Measurements from ENCODE around the gene DDX1. TPM values are rescaled to one million over a fixed set of nuclear protein-coding genes. Genes with fewer than 3 reads are reported as not detected.

DDX1 gene
- total RNA-seq, 1 experiment from 2014 or later, result 70.7 TPM

DNA sequence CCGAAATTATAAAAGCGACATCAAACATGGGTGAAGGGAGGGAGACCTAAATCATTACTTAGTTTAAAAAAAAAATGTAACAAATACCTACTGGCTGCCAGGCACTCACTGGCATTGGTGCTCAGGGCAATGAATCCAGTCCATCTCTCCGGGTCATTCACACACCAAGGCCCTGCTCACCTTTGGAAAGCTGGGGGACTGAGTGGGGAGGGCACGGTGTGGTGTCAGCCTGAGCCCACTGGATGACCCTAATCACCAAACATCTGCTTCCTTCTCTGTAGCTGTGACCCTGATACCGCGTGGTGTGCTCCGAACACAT, 336 bp upstream of the DDX1 start:
- intact Hi-C loops (cut with micrococcal nuclease; ENCODE audit: unreplicated experiment), result no loop called here
- POLR2A ChIA-PET (ENCODE audit: unreplicated experiment), result no interaction called here

GRCh38 chr2:15593327-15593705, 1.6 kb downstream of the DDX1 start:
- BruUV-seq (replicated peaks), result no TSS peak
- Histone ChIP-seq H3K36me3 (ENCODE audit: low read depth) (peaks cover 35% of the 10 kb centered on the region), H3K79me2 (ENCODE audit: low read depth) (peaks cover 33% of the 10 kb centered on the region), H3K4me1 (replicated peaks; ENCODE audit: insufficient read depth) (peaks cover 16% of the 10 kb centered on the region), H3K4me2 (peak overlapping the region; percentile 95), H3K27me3 (ENCODE audit: insufficient read depth, low read depth) (no peaks in the 10 kb centered on the region), H4K20me1 (ENCODE audit: insufficient read depth) (peaks cover 28% of the 10 kb centered on the region), H3K4me3 (peak overlapping the region; percentile 93; the same call in 1 of the 2 replicates), H2AFZ (no peak overlapping the region), H3K27ac (no peak overlapping the region), H3K9me2 (ENCODE audit: insufficient read depth) (no peaks in the 10 kb centered on the region), H3K9me3 (ENCODE audit: insufficient read depth, low read depth) (no peaks in the 10 kb centered on the region), H3F3A (ENCODE audit: insufficient read depth, low read depth) (peaks cover 7% of the 10 kb centered on the region; the same call in 1 of the 2 replicates)
- DNase-seq, result no peak
- CTCF ChIA-PET, result no interaction called here
- POLR2A ChIA-PET (ENCODE audit: unreplicated experiment), result interaction anchor here (0.6 kb wide), 1 partner anchor 1182 kb away, joined by 4 read pairs; no protein-coding TSS in a partner anchor
- intact Hi-C loops (cut with micrococcal nuclease; ENCODE audit: unreplicated experiment), result no loop called here
- no peak for TF ChIP-seq EZH2 (IDR thresholded peaks at IDR 0.05; ENCODE audit: low read depth)
- TF ChIP-seq, protein P1, sequence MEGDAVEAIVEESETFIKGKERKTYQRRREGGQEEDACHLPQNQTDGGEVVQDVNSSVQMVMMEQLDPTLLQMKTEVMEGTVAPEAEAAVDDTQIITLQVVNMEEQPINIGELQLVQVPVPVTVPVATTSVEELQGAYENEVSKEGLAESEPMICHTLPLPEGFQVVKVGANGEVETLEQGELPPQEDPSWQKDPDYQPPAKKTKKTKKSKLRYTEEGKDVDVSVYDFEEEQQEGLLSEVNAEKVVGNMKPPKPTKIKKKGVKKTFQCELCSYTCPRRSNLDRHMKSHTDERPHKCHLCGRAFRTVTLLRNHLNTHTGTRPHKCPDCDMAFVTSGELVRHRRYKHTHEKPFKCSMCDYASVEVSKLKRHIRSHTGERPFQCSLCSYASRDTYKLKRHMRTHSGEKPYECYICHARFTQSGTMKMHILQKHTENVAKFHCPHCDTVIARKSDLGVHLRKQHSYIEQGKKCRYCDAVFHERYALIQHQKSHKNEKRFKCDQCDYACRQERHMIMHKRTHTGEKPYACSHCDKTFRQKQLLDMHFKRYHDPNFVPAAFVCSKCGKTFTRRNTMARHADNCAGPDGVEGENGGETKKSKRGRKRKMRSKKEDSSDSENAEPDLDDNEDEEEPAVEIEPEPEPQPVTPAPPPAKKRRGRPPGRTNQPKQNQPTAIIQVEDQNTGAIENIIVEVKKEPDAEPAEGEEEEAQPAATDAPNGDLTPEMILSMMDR (conservative IDR thresholded peaks at IDR 0.05), result no peak

More for the DNA sequence above, 336 bp upstream of the DDX1 start:
- peaks cover 7% of the 10 kb centered on the region; the same call in 1 of the 2 replicates for H3F3A ChIP-seq (ENCODE audit: insufficient read depth, low read depth)
- peak overlapping the region; percentile 74; the same call in 1 of the 2 replicates for H3K27ac ChIP-seq
- H3K27me3 ChIP-seq (ENCODE audit: insufficient read depth, low read depth), result no peaks in the 10 kb centered on the region
- peak overlapping the region; percentile 93 for H3K4me3 ChIP-seq
- peak overlapping the region; percentile 95 for H3K4me2 ChIP-seq
- H2AFZ ChIP-seq, result peak overlapping the region; percentile 94
- peaks cover 19% of the 10 kb centered on the region for H4K20me1 ChIP-seq (ENCODE audit: insufficient read depth)
- peaks cover 18% of the 10 kb centered on the region for H3K36me3 ChIP-seq (ENCODE audit: low read depth)
- DNase-seq, result no peak
- no peak for TF ChIP-seq EZH2 (IDR thresholded peaks at IDR 0.05; ENCODE audit: low read depth)
- TF ChIP-seq, protein P1 (conservative IDR thresholded peaks at IDR 0.05), result no peak
- BruUV-seq (replicated peaks), result no TSS peak
- H3K9me2 ChIP-seq (ENCODE audit: insufficient read depth), result no peaks in the 10 kb centered on the region
- peaks cover 33% of the 10 kb centered on the region for H3K79me2 ChIP-seq (ENCODE audit: low read depth)
- peaks cover 16% of the 10 kb centered on the region for H3K4me1 ChIP-seq (replicated peaks; ENCODE audit: insufficient read depth)
- H3K9me3 ChIP-seq (ENCODE audit: insufficient read depth, low read depth), result no peaks in the 10 kb centered on the region
- CTCF ChIA-PET, result no interaction called here

- H3F3A ChIP-seq (ENCODE audit: insufficient read depth, low read depth), result peaks cover 7% of the 10 kb centered on the region; the same call in 1 of the 2 replicates
Observed at GRCh38 chr2:15594291-15595256, 2.9 kb downstream of the DDX1 start.

More at GRCh38 chr2:15594291-15595256, 2.9 kb downstream of the DDX1 start:
- no peak for TF ChIP-seq EZH2 (IDR thresholded peaks at IDR 0.05; ENCODE audit: low read depth)
- TF ChIP-seq, protein P1 (conservative IDR thresholded peaks at IDR 0.05), result no peak
- H3K27me3 ChIP-seq (ENCODE audit: insufficient read depth, low read depth), result no peaks in the 10 kb centered on the region
- H3K79me2 ChIP-seq (ENCODE audit: low read depth), result peaks cover 33% of the 10 kb centered on the region
- no peak for DNase-seq
- H3K4me1 ChIP-seq (replicated peaks; ENCODE audit: insufficient read depth), result peaks cover 16% of the 10 kb centered on the region
- H3K9me2 ChIP-seq (ENCODE audit: insufficient read depth), result no peaks in the 10 kb centered on the region
- H4K20me1 ChIP-seq (ENCODE audit: insufficient read depth), result peaks cover 29% of the 10 kb centered on the region
- POLR2A ChIA-PET (ENCODE audit: unreplicated experiment), result no interaction called here
- no peak overlapping the region for H3K4me2 ChIP-seq
- BruUV-seq (replicated peaks), result no TSS peak
- intact Hi-C loops (cut with micrococcal nuclease; ENCODE audit: unreplicated experiment), result no loop called here
- H3K9me3 ChIP-seq (ENCODE audit: insufficient read depth, low read depth), result no peaks in the 10 kb centered on the region
- CTCF ChIA-PET, result no interaction called here
- no peak overlapping the region for H3K27ac ChIP-seq
- peaks cover 44% of the 10 kb centered on the region for H3K36me3 ChIP-seq (ENCODE audit: low read depth)
- H2AFZ ChIP-seq, result no peak overlapping the region
- no peak overlapping the region for H3K4me3 ChIP-seq
